ENCODE results near the gene ARL15.

DNA sequence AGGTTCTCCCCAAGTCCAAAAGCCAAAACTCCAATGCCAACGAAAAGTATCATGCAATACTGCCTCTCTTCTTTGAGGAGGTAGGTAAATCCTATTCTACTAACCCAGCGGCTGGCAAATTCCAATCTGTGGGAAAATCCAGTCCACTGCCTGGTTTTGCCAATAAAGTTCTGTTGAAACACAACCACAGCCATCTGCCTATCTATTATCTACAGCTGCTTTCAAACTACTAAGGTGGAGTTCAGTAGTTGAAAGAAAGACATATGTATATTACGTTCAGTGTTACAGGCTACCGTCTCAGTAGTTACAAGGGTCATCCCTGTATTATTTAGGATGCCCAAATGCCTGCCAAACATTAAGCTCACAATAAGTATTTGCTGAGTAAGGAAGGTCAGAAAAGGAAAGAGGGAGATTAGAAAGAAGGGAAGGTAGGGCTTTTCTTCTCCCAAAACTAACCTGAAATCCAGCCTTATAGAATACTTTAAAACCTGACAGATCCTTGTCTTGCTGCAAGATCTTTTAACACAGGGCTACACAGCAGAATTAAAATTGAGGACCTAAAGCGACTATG, 16.2 kb downstream of the ARL15 start:
- TF ChIP-seq POLR2A (IDR thresholded peaks at IDR 0.05; ENCODE audit: low read depth, low read length), result no peak
- TF ChIP-seq, protein P1, sequence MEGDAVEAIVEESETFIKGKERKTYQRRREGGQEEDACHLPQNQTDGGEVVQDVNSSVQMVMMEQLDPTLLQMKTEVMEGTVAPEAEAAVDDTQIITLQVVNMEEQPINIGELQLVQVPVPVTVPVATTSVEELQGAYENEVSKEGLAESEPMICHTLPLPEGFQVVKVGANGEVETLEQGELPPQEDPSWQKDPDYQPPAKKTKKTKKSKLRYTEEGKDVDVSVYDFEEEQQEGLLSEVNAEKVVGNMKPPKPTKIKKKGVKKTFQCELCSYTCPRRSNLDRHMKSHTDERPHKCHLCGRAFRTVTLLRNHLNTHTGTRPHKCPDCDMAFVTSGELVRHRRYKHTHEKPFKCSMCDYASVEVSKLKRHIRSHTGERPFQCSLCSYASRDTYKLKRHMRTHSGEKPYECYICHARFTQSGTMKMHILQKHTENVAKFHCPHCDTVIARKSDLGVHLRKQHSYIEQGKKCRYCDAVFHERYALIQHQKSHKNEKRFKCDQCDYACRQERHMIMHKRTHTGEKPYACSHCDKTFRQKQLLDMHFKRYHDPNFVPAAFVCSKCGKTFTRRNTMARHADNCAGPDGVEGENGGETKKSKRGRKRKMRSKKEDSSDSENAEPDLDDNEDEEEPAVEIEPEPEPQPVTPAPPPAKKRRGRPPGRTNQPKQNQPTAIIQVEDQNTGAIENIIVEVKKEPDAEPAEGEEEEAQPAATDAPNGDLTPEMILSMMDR (IDR thresholded peaks at IDR 0.05; ENCODE audit: extremely low read depth in 1 of 2, insufficient read depth in 1 of 2, low read depth in 1 of 2, low read length in 2 of 2), result no peak
- no peak for TF ChIP-seq EZH2 (IDR thresholded peaks at IDR 0.05; ENCODE audit: borderline replicate concordance, low read depth, low read length, severe bottlenecking)
- no peak for TF ChIP-seq JUN (IDR thresholded peaks at IDR 0.05; ENCODE audit: borderline replicate concordance, insufficient read depth, insufficient read length, low read depth)
- no peak for TF ChIP-seq POLR2AphosphoS5 (IDR thresholded peaks at IDR 0.05; ENCODE audit: insufficient read depth, low read depth, low read length)

Data from endothelial cell of umbilical vein (primary cell).